ENCODE results near the gene TRAPPC12.

GRCh38 chr2:3513026-3513810, 133.7 kb downstream of the TRAPPC12 start:
- TF ChIP-seq POLR2AphosphoS5 (IDR thresholded peaks at IDR 0.05): no peak
- TF ChIP-seq POLR2A (IDR thresholded peaks at IDR 0.05): no peak
- TF ChIP-seq CTCF (IDR thresholded peaks at IDR 0.05): no peak
- no peak for TF ChIP-seq EP300 (IDR thresholded peaks at IDR 0.05)

Data from gastroesophageal sphincter (tissue), 3 donors.